Fibroblast of villous mesenchyme (primary cell): ENCODE measurements around the gene DIAPH2. TPM values are rescaled to one million over a fixed set of nuclear protein-coding genes. Genes with fewer than 3 reads are reported as not detected.
A peak's percentile ranks its signal among the peaks of the same experiment; 100 is the strongest.

Experiments
- DNase-seq: peaks from one replicate; pipeline ENCODE4 v3.0.0-alpha.2; 2010; ENCODE audit warnings: low read depth
- H3K4me3 ChIP-seq: 2 replicates; pipeline ENCODE4 v1.5.1; 2011; ENCODE audit warnings: low read depth, mild to moderate bottlenecking, low read length
- CTCF ChIP-seq: IDR thresholded peaks from 2 replicates; pipeline ENCODE4 v1.5.1; 2012; ENCODE audit warnings: low read depth, mild to moderate bottlenecking, low read length; ENCODE audit not compliant: insufficient read depth
- total RNA-seq: library from RNA; depleted of rRNA; stranded (reverse); fragments of >200 nt; gene quantifications from 2 replicates; pipeline ENCODE4 v1.2.3, GENCODE V29; 2012

Gene DIAPH2
- total RNA-seq, 1 donor, result 15.5 TPM

GRCh38 chrX:96700625-96701024 lies 16.0 kb downstream of the DIAPH2 start:
- no peak overlapping the region for H3K4me3 ChIP-seq
- TF ChIP-seq CTCF, result no peak
- no peak for DNase-seq

GRCh38 chrX:96703379-96703778 lies 18.7 kb downstream of the DIAPH2 start:
- H3K4me3 ChIP-seq, result no peak overlapping the region
- TF ChIP-seq CTCF, result no peak
- no peak for DNase-seq

DNA sequence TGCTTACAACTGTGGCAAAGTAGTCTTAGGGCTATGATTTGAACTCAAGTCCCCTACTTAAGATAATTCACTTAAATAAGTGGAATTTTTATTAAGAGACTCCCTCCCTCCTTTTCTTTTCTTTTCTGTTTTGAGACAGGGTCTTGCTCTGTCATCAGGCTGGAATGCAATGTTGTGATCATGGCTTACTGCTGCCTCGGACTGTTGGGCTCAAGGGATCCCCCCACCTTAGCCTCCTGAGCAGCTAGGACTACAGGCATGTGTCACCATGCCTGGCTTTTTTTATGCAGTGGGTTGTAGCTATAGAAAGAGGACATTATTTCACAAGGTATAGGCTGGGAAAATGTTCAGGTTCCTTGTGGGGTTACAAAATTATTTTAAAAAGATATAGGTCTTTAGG lies 19.2 kb downstream of the DIAPH2 start:
- TF ChIP-seq CTCF, result no peak
- DNase-seq, result no peak
- no peak overlapping the region for H3K4me3 ChIP-seq

DNA sequence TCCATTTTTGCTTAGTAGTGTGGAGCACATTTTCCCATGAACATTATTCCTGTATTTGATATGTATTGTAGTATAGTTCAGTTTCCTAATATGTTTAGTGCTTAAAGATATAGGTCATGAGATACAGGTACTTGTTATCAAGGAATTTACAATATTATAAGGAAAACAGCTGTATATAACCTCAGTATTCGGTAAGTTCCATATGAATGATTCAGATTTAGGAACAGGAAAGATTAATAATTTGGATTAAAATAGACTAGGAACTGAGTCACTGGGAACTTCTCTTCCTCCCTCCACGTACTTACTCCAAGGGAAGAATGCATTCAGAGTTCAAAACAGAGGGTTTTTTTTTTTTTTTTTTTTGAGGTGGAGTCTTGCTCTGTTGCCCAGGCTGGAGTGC lies 20.0 kb downstream of the DIAPH2 start:
- no peak overlapping the region for H3K4me3 ChIP-seq
- TF ChIP-seq CTCF, result no peak
- DNase-seq, result no peak

DNA sequence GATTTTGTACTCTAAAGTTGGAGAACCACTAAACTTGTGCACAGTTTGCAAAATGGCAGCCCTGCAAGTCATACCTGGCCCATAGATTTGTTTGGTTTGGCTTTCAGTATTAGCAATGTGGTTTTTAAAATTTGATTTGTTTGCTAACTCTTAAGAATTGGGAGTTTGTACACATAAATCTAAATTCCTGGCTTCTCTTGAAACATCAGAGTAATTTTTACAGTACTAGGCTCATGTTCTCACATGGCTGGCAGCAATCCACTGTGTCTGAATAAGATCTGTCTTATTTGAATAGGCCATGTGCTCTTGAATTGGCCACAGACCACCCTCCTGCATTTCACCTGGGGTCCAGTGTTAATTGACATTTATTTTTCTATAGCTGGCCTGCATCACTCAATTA lies 21.3 kb downstream of the DIAPH2 start:
- TF ChIP-seq CTCF, result no peak
- no peak overlapping the region for H3K4me3 ChIP-seq
- no peak for DNase-seq

DNA sequence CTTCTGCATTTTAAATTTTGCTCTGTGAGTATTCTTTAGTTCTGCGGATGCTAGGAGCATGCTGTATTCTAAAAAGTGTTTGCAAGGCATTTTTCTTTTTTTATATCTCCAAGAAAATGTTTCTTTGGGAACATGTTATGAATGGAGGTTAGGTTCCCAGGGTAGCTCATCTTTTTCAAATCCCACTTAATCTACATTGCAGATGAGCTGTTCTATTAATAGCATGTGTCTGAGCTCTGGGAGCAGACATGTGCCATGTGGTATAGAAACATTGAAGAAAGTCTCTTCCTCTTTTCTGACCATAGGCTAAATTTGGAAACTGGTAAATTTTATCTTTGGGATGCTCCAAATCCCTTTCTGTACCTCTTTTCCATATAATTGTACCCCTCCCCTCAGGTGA lies 23.2 kb downstream of the DIAPH2 start:
- peak; percentile 48 for DNase-seq
- no peak for TF ChIP-seq CTCF
- H3K4me3 ChIP-seq, result no peak overlapping the region

- H3K4me3 ChIP-seq, result no peak overlapping the region
- no peak for TF ChIP-seq CTCF
- no peak for DNase-seq
These were observed 25.4 kb downstream of the DIAPH2 start for GRCh38 chrX:96710031-96710430.
